Sigmoid colon (tissue), 7 donors: ENCODE data around the gene IL10RA. TPM values are rescaled to one million over a fixed set of nuclear protein-coding genes. Genes with fewer than 3 reads are reported as not detected.
A peak's percentile ranks its signal among the peaks of the same experiment; 100 is the strongest.

Experiments
- DNase-seq: peaks from one replicate; pipeline ENCODE4 v3.0.0-alpha.2; 2019
- H3K27ac ChIP-seq, 4 donors: fragments of 200-600 bp; sonication (generic); one replicate each; pipeline ENCODE4 v1.5.1; 2016 to 2019; ENCODE audit warnings: mild to moderate bottlenecking in 1 of 4
- H3K27me3 ChIP-seq, 3 donors: fragments of 200-600 bp; sonication (generic); one replicate each; pipeline ENCODE4 v1.5.1; 2019; ENCODE audit warnings: mild to moderate bottlenecking in 1 of 3
- H3K36me3 ChIP-seq, 4 donors: fragments of 200-600 bp; sonication (generic); one replicate each; pipeline ENCODE4 v1.5.1; 2016 to 2019
- H3K4me1 ChIP-seq, 4 donors: fragments of 200-600 bp; sonication (generic); one replicate each; pipeline ENCODE4 v1.5.1; 2017 to 2019
- H3K4me3 ChIP-seq, 4 donors: fragments of 200-600 bp; sonication (generic); one replicate each; pipeline ENCODE4 v1.5.1; 2017 to 2019; ENCODE audit warnings: mild to moderate bottlenecking in 2 of 4, moderate library complexity in 1 of 4
- H3K9me3 ChIP-seq, 4 donors: fragments of 200-600 bp in 3 of 4; sonication (generic) in 3 of 4; one replicate each; pipeline versions ENCODE4 v1.5.1 to v1.6.1; 2013 to 2019
- EP300 ChIP-seq, 4 donors: sonication (generic); formaldehyde crosslinking; IDR thresholded peaks; one replicate each; pipeline ENCODE4 v1.6.1; 2017; ENCODE audit warnings: antibody characterized with exemption in 4 of 4
- POLR2A ChIP-seq, 2 donors: fragments of 450-650 bp; IDR thresholded peaks; one replicate each; pipeline ENCODE4 v1.6.1; 2016; ENCODE audit warnings: antibody characterized with exemption in 2 of 2, mild to moderate bottlenecking in 2 of 2, moderate library complexity in 2 of 2
- POLR2AphosphoS5 ChIP-seq, 4 donors: sonication (generic); formaldehyde crosslinking; IDR thresholded peaks; one replicate each; pipeline ENCODE4 v1.6.1; 2017; ENCODE audit warnings: antibody characterized with exemption in 4 of 4
- WGBS, 2 donors: extraction: QIAGEN DNeasy Blood & Tissue Kit; methylation state at CpG; one replicate each; pipeline ENCODE4 v1.1.7; 2013; 5-methylcytosine and 5-hydroxymethylcytosine counted together
- intact Hi-C: fragments of 100-400 bp; cut with DNase I; formaldehyde crosslinking; loops from one replicate; pipeline ENCODE4 v1.15.1; 2023
- polyA plus RNA-seq, 3 donors: library from polyadenylated mRNA; stranded (reverse); fragments of 200-250 nt; gene quantifications; one replicate each; pipeline ENCODE4 v1.2.3, GENCODE V29; 2013
- total RNA-seq, 4 donors: library from RNA; depleted of rRNA; stranded (reverse); fragments of >200 nt; gene quantifications; one replicate each; pipeline ENCODE4 v1.1.0, GENCODE V29; 2016
- TF ChIP-seq, protein P1 (sequence below), 4 experiments: fragments of 450-650 bp in 3 of 4; fragments of 200-600 bp in 1 of 4; IDR thresholded peaks; one replicate each; pipeline ENCODE4 v1.5.1; 2016 to 2019; ENCODE audit warnings: antibody characterized with exemption in 4 of 4, mild to moderate bottlenecking in 3 of 4, moderate library complexity in 2 of 4
- donor health status: healthy with polysubstance abuse.
- donor health status: Bipolar disorder and iron deficiency.
- donor health status: healthy.

Gene IL10RA
- total and polyA plus RNA-seq, 7 donors = 4.2 to 29.6 (median 14.8) TPM

DNA sequence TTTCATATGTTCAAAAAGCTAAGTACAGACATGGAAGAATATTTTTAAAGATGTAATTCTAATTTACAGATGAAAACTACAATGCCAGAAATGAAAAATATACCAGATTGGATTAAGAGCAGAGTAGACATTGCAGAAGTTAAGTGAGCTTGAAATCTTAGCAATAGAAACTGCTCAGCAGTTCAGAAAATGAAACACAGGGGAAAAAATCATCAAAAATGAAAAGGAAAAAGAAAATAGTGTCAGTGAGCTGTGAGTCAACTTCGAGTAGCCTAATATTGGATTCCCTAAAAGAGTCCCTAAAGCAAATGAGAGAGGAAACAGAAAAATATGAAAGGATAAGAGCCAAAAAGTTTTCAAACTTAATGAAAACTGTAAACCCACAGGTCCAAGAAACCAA, 25.8 kb upstream of the IL10RA start:
- peak overlapping the region in 1 of 4 donors; percentile 29 for H3K27ac ChIP-seq
- H3K27me3 ChIP-seq = no peaks in the 10 kb centered on the region
- H3K4me1 ChIP-seq = no peaks in the 10 kb centered on the region
- 87 to 89% methylated on average over 1 of the region's 1 CpG for WGBS, 2 donors
- no peak for DNase-seq
- TF ChIP-seq, protein P1, sequence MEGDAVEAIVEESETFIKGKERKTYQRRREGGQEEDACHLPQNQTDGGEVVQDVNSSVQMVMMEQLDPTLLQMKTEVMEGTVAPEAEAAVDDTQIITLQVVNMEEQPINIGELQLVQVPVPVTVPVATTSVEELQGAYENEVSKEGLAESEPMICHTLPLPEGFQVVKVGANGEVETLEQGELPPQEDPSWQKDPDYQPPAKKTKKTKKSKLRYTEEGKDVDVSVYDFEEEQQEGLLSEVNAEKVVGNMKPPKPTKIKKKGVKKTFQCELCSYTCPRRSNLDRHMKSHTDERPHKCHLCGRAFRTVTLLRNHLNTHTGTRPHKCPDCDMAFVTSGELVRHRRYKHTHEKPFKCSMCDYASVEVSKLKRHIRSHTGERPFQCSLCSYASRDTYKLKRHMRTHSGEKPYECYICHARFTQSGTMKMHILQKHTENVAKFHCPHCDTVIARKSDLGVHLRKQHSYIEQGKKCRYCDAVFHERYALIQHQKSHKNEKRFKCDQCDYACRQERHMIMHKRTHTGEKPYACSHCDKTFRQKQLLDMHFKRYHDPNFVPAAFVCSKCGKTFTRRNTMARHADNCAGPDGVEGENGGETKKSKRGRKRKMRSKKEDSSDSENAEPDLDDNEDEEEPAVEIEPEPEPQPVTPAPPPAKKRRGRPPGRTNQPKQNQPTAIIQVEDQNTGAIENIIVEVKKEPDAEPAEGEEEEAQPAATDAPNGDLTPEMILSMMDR (IDR thresholded peaks at IDR 0.05) = no peak
- TF ChIP-seq POLR2A (IDR thresholded peaks at IDR 0.05) (no peak), EP300 (IDR thresholded peaks at IDR 0.05) (no peak), POLR2AphosphoS5 (IDR thresholded peaks at IDR 0.05) (no peak)
- no peaks in the 10 kb centered on the region for H3K36me3 ChIP-seq
- peaks cover 0 to 5% (median 0%) of the 10 kb centered on the region in 4 donors for H3K9me3 ChIP-seq
- intact Hi-C loops = no loop called here
- H3K4me3 ChIP-seq = no peak overlapping the region

DNA sequence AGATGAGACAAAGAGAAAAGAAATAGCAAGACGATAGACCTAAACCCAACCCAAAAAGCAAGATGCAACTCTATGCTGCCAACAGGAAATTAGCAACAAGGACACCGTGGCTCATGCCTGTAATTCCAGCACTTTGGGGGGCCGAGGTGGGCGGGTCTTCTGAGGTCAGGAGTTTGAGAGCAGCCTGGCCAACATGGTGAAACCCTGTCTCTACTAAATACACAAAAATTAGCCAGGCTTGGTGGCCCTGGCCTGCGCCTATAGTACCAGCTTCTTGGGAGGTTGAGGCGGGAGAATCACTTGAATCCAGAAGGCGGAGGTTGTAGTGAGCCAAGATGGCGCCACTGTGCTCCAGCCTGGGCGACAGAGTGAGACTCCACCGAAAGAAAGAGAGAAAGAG, 24.3 kb upstream of the IL10RA start:
- peaks cover 0 to 5% (median 0%) of the 10 kb centered on the region in 4 donors for H3K9me3 ChIP-seq
- H3K4me1 ChIP-seq = no peaks in the 10 kb centered on the region
- no peaks in the 10 kb centered on the region for H3K36me3 ChIP-seq
- no peak for DNase-seq
- H3K27ac ChIP-seq = no peak overlapping the region
- WGBS, 2 donors = 91 to 94% methylated on average over 10 of the region's 10 CpGs
- no peak overlapping the region for H3K4me3 ChIP-seq
- H3K27me3 ChIP-seq = no peaks in the 10 kb centered on the region
- intact Hi-C loops = no loop called here
- TF ChIP-seq, protein P1 (IDR thresholded peaks at IDR 0.05) = no peak
- TF ChIP-seq POLR2A (IDR thresholded peaks at IDR 0.05) = no peak
- no peak for TF ChIP-seq EP300 (IDR thresholded peaks at IDR 0.05)
- no peak for TF ChIP-seq POLR2AphosphoS5 (IDR thresholded peaks at IDR 0.05)

DNA sequence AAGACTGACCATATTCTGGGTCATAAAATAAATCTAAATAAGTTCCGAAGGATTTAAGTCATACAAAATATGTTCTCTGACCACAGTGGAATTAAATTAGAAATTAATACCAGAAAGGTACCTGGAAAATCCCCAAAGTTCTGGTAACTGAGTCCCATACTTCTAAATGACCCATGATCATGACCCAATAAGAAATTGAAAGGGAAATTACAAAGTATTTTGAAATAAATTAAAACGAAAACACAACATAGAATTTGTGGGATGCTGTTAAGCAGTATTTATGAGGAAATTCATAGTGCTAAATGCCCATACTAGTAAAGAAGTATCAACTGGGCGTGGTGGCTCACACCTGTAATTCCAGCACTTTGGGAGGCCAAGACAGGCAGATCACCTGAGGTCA, 23.4 kb upstream of the IL10RA start:
- Histone ChIP-seq H3K36me3 (no peaks in the 10 kb centered on the region), H3K9me3 (no peaks in the 10 kb centered on the region), H3K4me3 (no peak overlapping the region), H3K27me3 (no peaks in the 10 kb centered on the region), H3K27ac (no peak overlapping the region), H3K4me1 (no peaks in the 10 kb centered on the region)
- TF ChIP-seq, protein P1 (IDR thresholded peaks at IDR 0.05) = no peak
- no peak for TF ChIP-seq POLR2A (IDR thresholded peaks at IDR 0.05)
- no peak for TF ChIP-seq EP300 (IDR thresholded peaks at IDR 0.05)
- TF ChIP-seq POLR2AphosphoS5 (IDR thresholded peaks at IDR 0.05) = no peak
- no peak for DNase-seq
- 88 to 92% methylated on average over 3 of the region's 3 CpGs for WGBS, 2 donors
- intact Hi-C loops = no loop called here

DNA sequence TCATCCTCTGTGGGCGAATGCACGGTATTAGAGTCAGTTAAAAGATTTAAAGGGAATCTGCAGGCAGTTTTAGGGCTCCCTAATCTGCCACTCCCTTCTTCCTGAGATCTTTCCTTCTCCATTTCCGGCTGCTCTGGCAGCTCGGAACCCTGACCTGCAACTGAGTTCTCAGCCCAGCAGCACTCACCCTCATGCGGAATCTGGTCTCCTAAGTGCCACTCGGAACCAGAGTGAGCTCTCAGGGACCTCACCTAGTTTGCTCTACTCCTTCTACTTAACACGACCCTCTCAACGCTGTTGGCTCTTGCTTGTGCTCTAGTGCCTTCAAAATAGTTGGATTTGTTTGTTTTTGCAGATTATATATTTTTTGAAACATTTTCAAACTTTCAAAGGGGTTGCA, 19.3 kb upstream of the IL10RA start:
- no peak for DNase-seq
- no peak overlapping the region for H3K27ac ChIP-seq
- H3K4me1 ChIP-seq = no peaks in the 10 kb centered on the region
- 63 to 83% methylated on average over 8 of the region's 8 CpGs for WGBS, 2 donors
- no peak overlapping the region for H3K4me3 ChIP-seq
- intact Hi-C loops = no loop called here
- no peaks in the 10 kb centered on the region for H3K36me3 ChIP-seq
- no peaks in the 10 kb centered on the region for H3K27me3 ChIP-seq
- H3K9me3 ChIP-seq = no peaks in the 10 kb centered on the region
- no peak for TF ChIP-seq POLR2AphosphoS5 (IDR thresholded peaks at IDR 0.05)
- TF ChIP-seq, protein P1 (IDR thresholded peaks at IDR 0.05) = no peak
